Measurements from ENCODE around the gene TOX2. TPM values are rescaled to one million over a fixed set of nuclear protein-coding genes. Genes with fewer than 3 reads are reported as not detected.

The TOX2 gene
- total and polyA plus RNA-seq, 5 donors from 2014 or later, result 2.0 to 9.2 (median 3.4) TPM

- DNase-seq (no peak), ATAC-seq (ENCODE audit: low read depth in 2 of 2) (no peak)
- no peaks in the 10 kb centered on the region for H3K27me3 Mint-ChIP-seq
- H3K4me1 Mint-ChIP-seq, result peaks cover 27 to 89% (median 72%) of the 10 kb centered on the region in 4 donors
- H3K36me3 Mint-ChIP-seq, result peaks cover 14% of the 10 kb centered on the region
- peak overlapping the region; percentile 42 to 76 (median 65) for H3K4me3 Mint-ChIP-seq
- peaks cover 0 to 3% of the 10 kb centered on the region in 2 experiments for H3K9me3 ChIP-seq (ENCODE audit: control insufficient read depth in 2 of 2, low read length in 2 of 2)
- H3K27ac Mint-ChIP-seq, result peak overlapping the region in 1 of 3 donors; percentile 8
- peaks cover 70% of the 10 kb centered on the region for H3K4me1 ChIP-seq (ENCODE audit: control insufficient read depth, insufficient read depth, low read length, poor library complexity, severe bottlenecking)
- H3K27ac ChIP-seq (ENCODE audit: insufficient read depth, low read length, poor library complexity, severe bottlenecking), result no peak overlapping the region
- no peaks in the 10 kb centered on the region for H3K36me3 ChIP-seq (ENCODE audit: control insufficient read depth, insufficient read depth, low read length)
- peak overlapping the region; percentile 68 for H3K4me3 ChIP-seq (ENCODE audit: low read depth, low read length)
- H3K9me3 Mint-ChIP-seq, result peaks cover 0 to 11% (median 1%) of the 10 kb centered on the region in 7 donors
- no peaks in the 10 kb centered on the region for H3K27me3 ChIP-seq (ENCODE audit: control insufficient read depth, insufficient read depth, low read length)
Measured at GRCh38 chr20:43955750-43956191, 41.1 kb downstream of the TOX2 start.

- Mint-ChIP-seq H3K27me3 (no peaks in the 10 kb centered on the region), H3K4me3 (peak overlapping the region in 1 of 4 donors; percentile 23), H3K4me1 (peaks cover 27 to 87% (median 72%) of the 10 kb centered on the region in 4 donors), H3K9me3 (peaks cover 0 to 11% (median 1%) of the 10 kb centered on the region in 7 donors), H3K36me3 (peaks cover 14% of the 10 kb centered on the region), H3K27ac (peak overlapping the region in 1 of 3 donors; percentile 24)
- Histone ChIP-seq H3K27me3 (ENCODE audit: control insufficient read depth, insufficient read depth, low read length) (no peaks in the 10 kb centered on the region), H3K4me1 (ENCODE audit: control insufficient read depth, insufficient read depth, low read length, poor library complexity, severe bottlenecking) (peaks cover 56% of the 10 kb centered on the region), H3K4me3 (ENCODE audit: low read depth, low read length) (no peak overlapping the region), H3K27ac (ENCODE audit: insufficient read depth, low read length, poor library complexity, severe bottlenecking) (no peak overlapping the region), H3K36me3 (ENCODE audit: control insufficient read depth, insufficient read depth, low read length) (no peaks in the 10 kb centered on the region), H3K9me3 (ENCODE audit: control insufficient read depth in 2 of 2, low read length in 2 of 2) (peaks cover 0 to 3% of the 10 kb centered on the region in 2 experiments)
- DNase-seq (no peak), ATAC-seq (ENCODE audit: low read depth in 2 of 2) (no peak)
Measured at GRCh38 chr20:43957392-43957791, 42.7 kb downstream of the TOX2 start.

GRCh38 chr20:43958626-43959025 is 44.0 kb downstream of the TOX2 start:
- Mint-ChIP-seq H3K27ac (peak overlapping the region in 2 of 3 donors; percentile 16 to 37), H3K36me3 (peaks cover 14% of the 10 kb centered on the region), H3K4me3 (peak overlapping the region in 2 of 4 donors; percentile 15 to 80), H3K9me3 (peaks cover 0 to 11% (median 1%) of the 10 kb centered on the region in 7 donors), H3K4me1 (peaks cover 27 to 83% (median 62%) of the 10 kb centered on the region in 4 donors), H3K27me3 (no peaks in the 10 kb centered on the region)
- no peak for ATAC-seq (ENCODE audit: low read depth in 2 of 2)
- H3K4me1 ChIP-seq (ENCODE audit: control insufficient read depth, insufficient read depth, low read length, poor library complexity, severe bottlenecking), result peaks cover 60% of the 10 kb centered on the region
- H3K9me3 ChIP-seq (ENCODE audit: control insufficient read depth in 2 of 2, low read length in 2 of 2), result peaks cover 0 to 3% of the 10 kb centered on the region in 2 experiments
- DNase-seq, result no peak
- H3K27ac ChIP-seq (ENCODE audit: insufficient read depth, low read length, poor library complexity, severe bottlenecking), result no peak overlapping the region
- no peaks in the 10 kb centered on the region for H3K36me3 ChIP-seq (ENCODE audit: control insufficient read depth, insufficient read depth, low read length)
- H3K4me3 ChIP-seq (ENCODE audit: low read depth, low read length), result peak overlapping the region; percentile 68
- no peaks in the 10 kb centered on the region for H3K27me3 ChIP-seq (ENCODE audit: control insufficient read depth, insufficient read depth, low read length)

GRCh38 chr20:43959079-43959919 is 44.6 kb downstream of the TOX2 start:
- H3K4me1 Mint-ChIP-seq, result peaks cover 30 to 83% (median 60%) of the 10 kb centered on the region in 4 donors
- H3K4me3 Mint-ChIP-seq, result peak overlapping the region; percentile 60 to 85 (median 73)
- peak overlapping the region in 2 of 3 donors; percentile 16 to 55 for H3K27ac Mint-ChIP-seq
- DNase-seq (peak in 2 of 3 donors; percentile 52 to 67), ATAC-seq (ENCODE audit: low read depth in 2 of 2) (peak; percentile 56 to 64)
- H3K9me3 Mint-ChIP-seq, result peaks cover 0 to 11% (median 1%) of the 10 kb centered on the region in 7 donors
- peak overlapping the region; percentile 68 for H3K4me3 ChIP-seq (ENCODE audit: low read depth, low read length)
- no peaks in the 10 kb centered on the region for H3K36me3 ChIP-seq (ENCODE audit: control insufficient read depth, insufficient read depth, low read length)
- peaks cover 0 to 3% of the 10 kb centered on the region in 2 experiments for H3K9me3 ChIP-seq (ENCODE audit: control insufficient read depth in 2 of 2, low read length in 2 of 2)
- H3K36me3 Mint-ChIP-seq, result peaks cover 14% of the 10 kb centered on the region
- H3K27me3 ChIP-seq (ENCODE audit: control insufficient read depth, insufficient read depth, low read length), result no peaks in the 10 kb centered on the region
- H3K27ac ChIP-seq (ENCODE audit: insufficient read depth, low read length, poor library complexity, severe bottlenecking), result no peak overlapping the region
- peaks cover 61% of the 10 kb centered on the region for H3K4me1 ChIP-seq (ENCODE audit: control insufficient read depth, insufficient read depth, low read length, poor library complexity, severe bottlenecking)
- no peaks in the 10 kb centered on the region for H3K27me3 Mint-ChIP-seq

GRCh38 chr20:43959920-43960227 is 45.2 kb downstream of the TOX2 start:
- Histone ChIP-seq H3K4me3 (ENCODE audit: low read depth, low read length) (peak overlapping the region; percentile 68), H3K36me3 (ENCODE audit: control insufficient read depth, insufficient read depth, low read length) (no peaks in the 10 kb centered on the region), H3K4me1 (ENCODE audit: control insufficient read depth, insufficient read depth, low read length, poor library complexity, severe bottlenecking) (peaks cover 61% of the 10 kb centered on the region), H3K27ac (ENCODE audit: insufficient read depth, low read length, poor library complexity, severe bottlenecking) (no peak overlapping the region), H3K27me3 (ENCODE audit: control insufficient read depth, insufficient read depth, low read length) (no peaks in the 10 kb centered on the region), H3K9me3 (ENCODE audit: control insufficient read depth in 2 of 2, low read length in 2 of 2) (peaks cover 0 to 3% of the 10 kb centered on the region in 2 experiments)
- H3K36me3 Mint-ChIP-seq, result peaks cover 14% of the 10 kb centered on the region
- no peak for ATAC-seq (ENCODE audit: low read depth in 2 of 2)
- H3K9me3 Mint-ChIP-seq, result peaks cover 0 to 11% (median 1%) of the 10 kb centered on the region in 7 donors
- peaks cover 30 to 83% (median 57%) of the 10 kb centered on the region in 4 donors for H3K4me1 Mint-ChIP-seq
- peak overlapping the region; percentile 16 to 55 (median 44) for H3K27ac Mint-ChIP-seq
- H3K4me3 Mint-ChIP-seq, result peak overlapping the region; percentile 60 to 85 (median 73)
- DNase-seq, result no peak
- no peaks in the 10 kb centered on the region for H3K27me3 Mint-ChIP-seq

GRCh38 chr20:43960231-43960630 is 45.6 kb downstream of the TOX2 start:
- ATAC-seq (ENCODE audit: low read depth in 2 of 2) (no peak), DNase-seq (no peak)
- Mint-ChIP-seq H3K4me1 (peaks cover 26 to 83% (median 53%) of the 10 kb centered on the region in 4 donors), H3K36me3 (peaks cover 14% of the 10 kb centered on the region), H3K27me3 (no peaks in the 10 kb centered on the region), H3K4me3 (peak overlapping the region in 2 of 4 donors; percentile 3 to 80), H3K9me3 (peaks cover 0 to 11% (median 1%) of the 10 kb centered on the region in 7 donors), H3K27ac (peak overlapping the region in 2 of 3 donors; percentile 22 to 44)
- peak overlapping the region; percentile 1 for H3K4me3 ChIP-seq (ENCODE audit: low read depth, low read length)
- H3K27ac ChIP-seq (ENCODE audit: insufficient read depth, low read length, poor library complexity, severe bottlenecking), result no peak overlapping the region
- peaks cover 0 to 3% of the 10 kb centered on the region in 2 experiments for H3K9me3 ChIP-seq (ENCODE audit: control insufficient read depth in 2 of 2, low read length in 2 of 2)
- peaks cover 60% of the 10 kb centered on the region for H3K4me1 ChIP-seq (ENCODE audit: control insufficient read depth, insufficient read depth, low read length, poor library complexity, severe bottlenecking)
- H3K36me3 ChIP-seq (ENCODE audit: control insufficient read depth, insufficient read depth, low read length), result no peaks in the 10 kb centered on the region
- H3K27me3 ChIP-seq (ENCODE audit: control insufficient read depth, insufficient read depth, low read length), result no peaks in the 10 kb centered on the region

- H3K27ac ChIP-seq (ENCODE audit: insufficient read depth, low read length, poor library complexity, severe bottlenecking), result no peak overlapping the region
- no peaks in the 10 kb centered on the region for H3K27me3 ChIP-seq (ENCODE audit: control insufficient read depth, insufficient read depth, low read length)
- H3K9me3 ChIP-seq (ENCODE audit: control insufficient read depth in 2 of 2, low read length in 2 of 2), result peaks cover 0 to 3% of the 10 kb centered on the region in 2 experiments
- peaks cover 14% of the 10 kb centered on the region for H3K36me3 Mint-ChIP-seq
- no peak for DNase-seq
- H3K4me1 ChIP-seq (ENCODE audit: control insufficient read depth, insufficient read depth, low read length, poor library complexity, severe bottlenecking), result peaks cover 52% of the 10 kb centered on the region
- H3K27me3 Mint-ChIP-seq, result no peaks in the 10 kb centered on the region
- peaks cover 19 to 75% (median 44%) of the 10 kb centered on the region in 4 donors for H3K4me1 Mint-ChIP-seq
- no peak for ATAC-seq (ENCODE audit: low read depth in 2 of 2)
- peaks cover 0 to 11% (median 1%) of the 10 kb centered on the region in 7 donors for H3K9me3 Mint-ChIP-seq
- no peak overlapping the region for H3K4me3 ChIP-seq (ENCODE audit: low read depth, low read length)
- H3K36me3 ChIP-seq (ENCODE audit: control insufficient read depth, insufficient read depth, low read length), result no peaks in the 10 kb centered on the region
- peak overlapping the region in 2 of 3 donors; percentile 22 to 76 for H3K27ac Mint-ChIP-seq
- H3K4me3 Mint-ChIP-seq, result peak overlapping the region in 1 of 4 donors; percentile 3
Measured at GRCh38 chr20:43961116-43961515, 46.5 kb downstream of the TOX2 start.
